CD4-positive, alpha-beta T cell treated with Interleukin-4 for 1 hour (primary cell): Measurements from ENCODE around the gene PTPRC.

Source experiments
- DNase-seq, 2 donors: peaks; one replicate each; pipeline ENCODE4 v3.0.0-alpha.2; 2020 to 2022

Gene PTPRC

GRCh38 chr1:198765416-198765815 lies 126.6 kb downstream of the PTPRC start:
- no peak for DNase-seq

- no peak for DNase-seq
These were observed 132.8 kb downstream of the PTPRC start for GRCh38 chr1:198771563-198772153.

DNA sequence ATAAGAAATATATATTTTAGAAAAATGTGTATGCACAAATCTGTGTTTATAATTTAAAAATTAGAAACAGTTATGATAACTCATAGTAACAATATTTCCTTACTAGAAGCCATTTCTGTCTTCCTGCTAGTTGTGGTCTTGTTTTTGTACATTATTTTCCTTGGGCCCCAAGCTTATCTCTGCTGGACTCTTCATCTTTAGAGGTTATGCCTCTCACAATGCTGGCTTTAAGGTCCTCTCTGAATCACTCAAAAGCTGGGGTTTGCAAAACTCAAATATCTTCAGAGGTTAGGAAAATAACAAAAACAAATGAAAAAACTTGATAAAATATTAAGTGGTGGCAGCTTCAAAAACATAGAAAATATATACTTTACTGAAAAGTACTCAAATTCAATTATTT lies 133.8 kb downstream of the PTPRC start:
- no peak for DNase-seq

- no peak for DNase-seq
These were observed 134.2 kb downstream of the PTPRC start for GRCh38 chr1:198773030-198773429.

DNA sequence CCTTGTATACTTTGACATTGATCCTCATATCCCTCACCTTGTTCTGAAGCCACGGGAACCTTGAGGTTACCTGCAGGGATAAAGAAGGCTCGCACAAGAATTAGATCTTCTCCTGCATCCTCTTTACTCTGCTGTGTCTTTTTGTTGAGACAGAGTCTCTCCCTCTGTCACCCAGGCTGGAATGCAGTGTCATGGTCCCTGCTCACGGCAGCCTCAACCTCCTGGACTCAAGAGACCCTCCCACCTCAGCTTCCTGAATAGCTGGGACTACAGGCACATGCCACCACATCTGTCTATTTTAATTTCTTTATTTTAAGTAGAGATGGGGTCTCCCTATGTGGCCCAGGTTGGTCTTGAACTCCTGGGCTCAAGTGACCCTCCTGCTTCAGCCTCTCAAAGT lies 134.7 kb downstream of the PTPRC start:
- DNase-seq: no peak

- no peak for DNase-seq
These were observed 135.6 kb downstream of the PTPRC start for GRCh38 chr1:198774421-198774820.

DNA sequence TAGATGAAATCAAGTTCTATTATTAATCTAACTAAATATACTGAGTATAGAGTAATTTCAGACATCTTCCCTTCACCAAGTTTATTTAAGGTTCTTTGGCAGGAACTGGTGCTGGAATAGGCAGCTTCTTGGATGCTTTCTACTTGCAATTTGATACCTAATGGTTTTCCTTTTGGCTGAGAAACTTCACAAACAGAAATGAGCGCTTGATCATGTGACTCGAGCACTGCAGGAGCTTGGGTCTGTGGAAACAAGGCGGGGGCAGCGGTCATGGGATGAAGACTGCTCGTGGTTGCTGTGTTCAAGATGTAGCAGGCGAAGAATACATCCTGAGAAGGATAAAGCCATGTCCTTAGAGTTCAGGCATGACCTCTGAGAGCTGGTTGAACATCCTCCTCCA lies 136.8 kb downstream of the PTPRC start:
- no peak for DNase-seq

GRCh38 chr1:198776602-198777029 lies 137.8 kb downstream of the PTPRC start:
- peak in 1 of 2 donors; percentile 60 for DNase-seq

GRCh38 chr1:198778049-198778448 lies 139.2 kb downstream of the PTPRC start:
- peak in 1 of 2 donors; percentile 15 for DNase-seq

DNA sequence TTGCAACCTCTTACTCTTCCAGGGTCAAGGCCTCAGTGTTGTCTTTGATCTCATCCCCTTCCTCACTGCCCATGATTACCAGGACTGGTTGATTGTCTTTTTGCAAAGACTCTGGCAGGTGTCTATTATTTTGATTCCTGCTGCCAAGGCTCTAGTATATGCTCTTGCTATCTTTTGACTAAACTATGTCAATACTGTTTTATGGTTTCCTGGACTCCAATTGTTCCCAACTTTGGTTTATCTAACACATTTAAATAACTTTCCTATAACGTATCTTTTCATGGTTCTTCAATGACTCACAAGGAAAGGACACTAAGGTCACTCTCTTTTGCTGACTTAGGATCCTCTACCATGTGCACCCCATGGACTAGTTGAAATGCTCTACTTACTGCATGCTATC lies 141.5 kb downstream of the PTPRC start:
- DNase-seq: no peak

GRCh38 chr1:198788561-198789064 lies 149.8 kb downstream of the PTPRC start:
- peak; percentile 57 to 60 for DNase-seq

- DNase-seq: no peak
These were observed 154.9 kb downstream of the PTPRC start for GRCh38 chr1:198793714-198794113.

- no peak for DNase-seq
These were observed 155.7 kb downstream of the PTPRC start for GRCh38 chr1:198794498-198794897.

- DNase-seq: no peak
These were observed 158.8 kb downstream of the PTPRC start for GRCh38 chr1:198797656-198798055.

DNA sequence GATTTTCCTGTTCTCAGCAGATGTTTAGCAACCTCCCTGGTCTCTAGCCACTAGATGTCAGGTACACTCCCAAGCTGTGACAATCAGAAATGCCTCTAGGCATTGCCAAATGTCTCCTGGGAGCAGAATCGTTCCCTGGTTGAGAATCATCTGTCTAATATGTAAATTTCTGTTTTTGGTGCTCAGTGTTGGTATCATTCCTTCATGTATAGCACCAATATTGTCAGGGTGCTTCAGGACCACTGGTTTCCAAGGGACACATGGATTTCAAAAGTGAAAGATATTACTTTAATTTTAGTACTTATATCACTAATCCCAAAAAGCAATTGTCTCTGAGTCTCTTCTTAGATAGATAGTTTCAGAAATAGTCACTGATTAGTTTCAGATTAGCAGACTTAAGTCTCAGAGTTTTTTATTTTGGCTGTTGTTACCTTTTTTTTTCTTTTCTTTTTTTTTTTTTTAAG lies 160.1 kb downstream of the PTPRC start:
- DNase-seq: no peak

DNA sequence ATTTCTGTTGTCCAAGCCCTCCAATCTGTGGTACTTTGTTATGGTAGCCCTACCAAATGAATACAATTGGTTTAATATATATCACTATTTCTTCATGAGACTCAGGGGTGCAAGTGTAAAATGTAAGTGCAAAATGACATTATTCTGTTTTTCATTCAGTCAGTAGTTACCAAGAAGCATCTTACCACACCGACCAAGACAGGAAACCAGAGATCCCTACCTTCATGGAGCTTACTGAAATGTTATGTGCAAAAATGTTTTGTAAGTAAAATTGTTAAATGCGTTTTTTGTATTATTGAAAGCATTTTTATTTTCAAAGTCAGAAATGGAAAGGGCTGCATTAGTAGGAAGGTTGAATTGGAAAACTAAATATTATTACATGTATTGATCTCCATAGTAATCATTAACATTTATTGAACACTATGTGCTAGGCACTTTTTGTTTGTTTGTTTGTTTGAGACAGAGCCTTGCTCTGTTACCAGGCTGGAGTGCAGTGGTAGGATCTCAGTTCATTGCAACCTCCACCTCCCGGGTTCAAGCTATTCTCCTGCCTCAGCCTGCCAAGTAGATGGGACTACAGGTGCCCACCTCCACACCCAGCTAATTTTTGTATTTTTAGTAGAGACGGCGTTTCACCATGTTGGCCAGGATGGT lies 166.8 kb downstream of the PTPRC start:
- no peak for DNase-seq

DNA sequence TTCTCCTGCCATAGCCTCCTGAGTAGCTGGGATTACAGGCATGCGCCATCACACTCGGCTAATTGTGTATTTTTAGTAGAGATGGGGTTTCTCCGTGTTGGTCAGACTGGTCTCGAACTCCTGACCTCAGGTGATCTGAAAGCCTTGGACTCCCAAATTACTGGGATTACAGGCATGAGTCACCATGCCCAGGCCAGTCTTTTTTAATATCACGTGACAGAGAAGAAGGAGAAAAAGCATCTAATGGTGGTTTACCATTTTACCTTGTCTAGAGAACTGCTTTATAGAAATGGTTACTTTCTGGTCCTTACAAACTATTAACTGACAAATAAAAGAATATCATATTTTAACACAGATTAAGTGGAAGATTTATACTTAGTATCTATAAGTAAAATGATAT lies 168.0 kb downstream of the PTPRC start:
- no peak for DNase-seq
